ENCODE data around the gene XRCC4.
"Not testable (repeated sequence)": the region's sequence is repeated elsewhere in the genome, so short reads cannot be mapped to it uniquely, and the experiment has no call there.

XRCC4 gene

GRCh38 chr5:83355482-83356014 lies 278.2 kb downstream of the XRCC4 start:
- not testable (repeated sequence) for DNase-seq

- DNase-seq: no peak
These were observed 280.4 kb downstream of the XRCC4 start for GRCh38 chr5:83357621-83358231.

- DNase-seq: no peak
These were observed 283.2 kb downstream of the XRCC4 start for GRCh38 chr5:83360573-83360972.

- no peak for DNase-seq
These were observed 285.2 kb downstream of the XRCC4 start for GRCh38 chr5:83362526-83362925.

GRCh38 chr5:83363111-83363885 lies 286.0 kb downstream of the XRCC4 start:
- no peak for DNase-seq

GRCh38 chr5:83363886-83364275 lies 286.5 kb downstream of the XRCC4 start:
- DNase-seq: no peak

- DNase-seq: no peak
These were observed 287.3 kb downstream of the XRCC4 start for GRCh38 chr5:83364312-83365299.

GRCh38 chr5:83368319-83368718 lies 291.0 kb downstream of the XRCC4 start:
- DNase-seq: no peak

GRCh38 chr5:83368835-83369234 lies 291.5 kb downstream of the XRCC4 start:
- DNase-seq: no peak

- DNase-seq: no peak
These were observed 293.6 kb downstream of the XRCC4 start for GRCh38 chr5:83370957-83371356.

- no peak for DNase-seq
These were observed 294.4 kb downstream of the XRCC4 start for GRCh38 chr5:83371726-83372125.

- DNase-seq: no peak
These were observed 297.2 kb downstream of the XRCC4 start for GRCh38 chr5:83374547-83374946.

GRCh38 chr5:83375049-83375745 lies 297.9 kb downstream of the XRCC4 start:
- DNase-seq: no peak

- no peak for DNase-seq
These were observed 299.1 kb downstream of the XRCC4 start for GRCh38 chr5:83376461-83376860.

- DNase-seq: no peak
These were observed 300.0 kb downstream of the XRCC4 start for GRCh38 chr5:83377131-83377865.

GRCh38 chr5:83378624-83379289 lies 301.4 kb downstream of the XRCC4 start:
- no peak for DNase-seq

- no peak for DNase-seq
These were observed 308.5 kb downstream of the XRCC4 start for GRCh38 chr5:83385812-83386211.

GRCh38 chr5:83387041-83387440 lies 309.7 kb downstream of the XRCC4 start:
- DNase-seq: no peak

- DNase-seq: no peak
These were observed 311.3 kb downstream of the XRCC4 start for GRCh38 chr5:83388608-83389007.

GRCh38 chr5:83392766-83393503 lies 315.6 kb downstream of the XRCC4 start:
- DNase-seq: no peak
